COLO829 (cell line): Measurements from ENCODE around the gene SOCS4.
"Not testable (repeated sequence)": the region's sequence is repeated elsewhere in the genome, so short reads cannot be mapped to it uniquely, and the experiment has no call there.

Experiments used
- DNase-seq: peaks from one replicate; pipeline ENCODE4 v3.0.0; 2012; ENCODE audit warnings: low spot score

SOCS4 gene

GRCh38 chr14:55052269-55052930 lies 25.4 kb downstream of the SOCS4 start:
- peak; percentile 11 for DNase-seq

- no peak for DNase-seq
These were observed 26.0 kb downstream of the SOCS4 start for GRCh38 chr14:55053018-55053417.

DNA sequence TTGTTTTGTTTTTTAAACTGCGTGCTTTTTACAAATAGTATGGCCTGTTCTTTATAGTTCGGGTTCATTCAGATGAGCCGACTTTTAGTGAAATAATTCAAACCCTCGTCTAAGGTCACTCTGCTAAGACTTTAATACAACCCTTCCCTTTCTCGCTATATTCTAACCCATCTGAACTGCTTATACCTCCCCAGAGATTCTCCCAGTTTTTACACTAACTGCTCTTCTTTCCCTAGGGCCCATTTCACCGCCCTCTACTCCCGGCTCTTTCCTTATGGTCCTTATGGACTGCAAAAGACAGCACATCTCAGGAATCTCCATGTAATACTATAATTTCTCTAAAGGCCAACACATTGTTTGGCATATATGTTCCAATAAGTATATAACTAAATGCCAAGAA lies 26.5 kb downstream of the SOCS4 start:
- no peak for DNase-seq

DNA sequence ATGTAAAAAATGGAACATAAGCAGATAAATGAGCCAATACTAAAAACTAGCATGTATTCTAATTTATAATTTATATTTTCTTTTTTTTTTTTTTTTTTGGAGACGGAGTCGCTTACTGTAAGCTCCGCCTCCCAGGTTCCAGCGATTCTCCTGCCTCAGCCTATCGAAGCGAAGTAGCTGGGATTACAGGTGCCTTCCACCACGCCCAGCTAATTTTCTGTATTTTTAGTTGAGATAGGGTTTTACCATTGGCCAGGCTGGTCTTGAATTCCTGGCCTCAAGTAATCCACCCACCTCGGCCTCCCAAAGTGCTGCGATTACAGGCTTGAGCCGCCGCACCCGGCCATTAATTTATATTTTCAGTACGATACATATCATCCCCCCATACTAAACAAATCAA lies 27.1 kb downstream of the SOCS4 start:
- no peak for DNase-seq

GRCh38 chr14:55057919-55058318 lies 30.9 kb downstream of the SOCS4 start:
- no peak for DNase-seq

DNA sequence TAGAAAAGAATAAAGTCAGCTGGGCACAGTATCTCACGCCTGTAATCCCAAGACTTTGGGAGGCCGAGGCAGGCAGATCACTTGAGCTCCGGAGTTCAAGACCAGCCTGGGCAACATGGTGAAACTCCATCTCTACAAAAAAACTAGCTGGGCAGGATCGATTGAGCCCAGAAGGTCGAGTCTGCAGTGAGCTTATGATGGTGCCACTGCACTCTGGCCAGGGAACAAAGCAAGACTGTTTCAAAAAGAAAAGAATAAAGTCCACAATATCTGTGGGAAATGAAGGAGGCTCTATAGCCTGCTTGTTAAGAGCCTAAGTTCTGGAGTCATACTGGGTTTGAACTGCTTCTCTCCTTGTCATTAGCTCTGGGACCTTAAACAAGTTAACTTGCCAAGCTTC lies 32.3 kb downstream of the SOCS4 start:
- no peak for DNase-seq

DNA sequence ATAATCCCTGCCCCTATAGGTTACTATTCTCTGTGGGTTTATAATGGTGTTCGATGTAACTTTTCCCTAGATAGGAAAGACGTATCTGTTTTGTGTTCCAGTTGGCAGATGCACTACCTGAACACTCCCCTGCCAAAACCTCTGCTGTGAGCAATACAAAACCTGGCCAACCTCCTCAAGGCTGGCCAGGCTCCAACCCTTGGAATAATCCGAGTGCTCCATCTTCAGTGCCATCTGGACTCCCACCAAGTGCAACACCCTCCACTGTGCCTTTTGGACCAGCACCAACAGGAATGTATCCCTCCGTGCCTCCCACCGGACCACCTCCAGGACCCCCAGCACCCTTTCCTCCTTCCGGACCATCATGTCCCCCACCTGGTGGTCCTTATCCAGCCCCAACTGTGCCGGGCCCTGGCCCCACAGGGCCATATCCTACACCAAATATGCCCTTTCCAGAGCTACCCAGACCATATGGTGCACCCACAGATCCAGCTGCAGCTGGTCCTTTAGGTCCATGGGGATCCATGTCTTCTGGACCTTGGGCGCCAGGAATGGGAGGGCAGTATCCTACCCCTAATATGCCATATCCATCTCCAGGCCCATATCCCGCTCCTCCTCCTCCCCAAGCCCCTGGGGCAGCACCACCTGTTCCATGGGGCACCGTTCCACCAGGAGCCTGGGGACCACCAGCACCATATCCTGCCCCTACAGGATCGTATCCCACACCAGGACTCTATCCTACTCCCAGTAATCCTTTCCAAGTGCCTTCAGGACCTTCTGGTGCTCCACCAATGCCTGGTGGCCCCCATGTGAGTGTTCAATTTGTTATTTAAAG lies 35.7 kb downstream of the SOCS4 start:
- DNase-seq: no peak

- not testable (repeated sequence) for DNase-seq
These were observed 37.9 kb downstream of the SOCS4 start for GRCh38 chr14:55064896-55065295.

- no peak for DNase-seq
These were observed 38.4 kb downstream of the SOCS4 start for GRCh38 chr14:55065411-55065810.

GRCh38 chr14:55066223-55066622 lies 39.2 kb downstream of the SOCS4 start:
- no peak for DNase-seq

DNA sequence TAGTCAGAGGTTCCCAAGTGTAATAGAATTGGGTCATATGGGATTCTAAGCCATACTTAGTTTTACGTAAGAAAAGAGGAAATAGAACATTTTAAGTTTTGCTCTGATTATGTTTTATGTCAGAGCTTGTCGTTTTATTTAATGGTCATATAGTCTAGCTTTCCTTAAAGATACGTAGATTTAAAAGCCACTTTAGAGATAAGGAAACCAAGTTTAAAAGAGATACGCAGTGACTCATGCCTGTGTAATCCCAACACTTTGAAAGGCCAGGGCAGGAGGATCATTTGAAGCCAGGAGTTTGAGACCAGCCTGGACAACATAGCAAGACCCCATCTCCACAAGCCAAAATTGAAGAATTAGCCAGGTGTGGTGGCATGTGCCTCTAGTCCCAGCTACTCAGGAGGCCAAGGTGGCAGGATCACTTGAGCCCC lies 44.0 kb downstream of the SOCS4 start:
- no peak for DNase-seq

GRCh38 chr14:55071870-55072640 lies 45.0 kb downstream of the SOCS4 start:
- DNase-seq: no peak

- no peak for DNase-seq
These were observed 46.8 kb downstream of the SOCS4 start for GRCh38 chr14:55073856-55074255.

DNA sequence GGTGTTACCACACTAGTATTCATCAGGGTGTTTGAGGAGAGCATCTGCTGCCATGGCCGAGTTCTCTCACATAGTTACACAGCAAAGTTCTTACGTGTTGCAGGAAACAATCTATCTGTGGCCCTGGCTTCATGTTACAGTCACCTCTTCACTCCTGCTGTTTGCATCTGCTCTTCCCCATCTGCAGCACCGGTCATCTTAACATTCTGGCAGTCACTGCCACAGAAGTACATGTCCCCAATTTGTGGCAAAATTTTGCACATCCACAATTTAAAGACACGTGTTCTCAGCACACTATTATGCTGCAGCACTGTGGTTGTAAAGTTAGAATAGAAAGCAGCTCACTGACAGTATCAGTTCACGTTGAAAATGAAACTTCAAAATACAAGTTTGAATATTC lies 47.6 kb downstream of the SOCS4 start:
- DNase-seq: no peak

DNA sequence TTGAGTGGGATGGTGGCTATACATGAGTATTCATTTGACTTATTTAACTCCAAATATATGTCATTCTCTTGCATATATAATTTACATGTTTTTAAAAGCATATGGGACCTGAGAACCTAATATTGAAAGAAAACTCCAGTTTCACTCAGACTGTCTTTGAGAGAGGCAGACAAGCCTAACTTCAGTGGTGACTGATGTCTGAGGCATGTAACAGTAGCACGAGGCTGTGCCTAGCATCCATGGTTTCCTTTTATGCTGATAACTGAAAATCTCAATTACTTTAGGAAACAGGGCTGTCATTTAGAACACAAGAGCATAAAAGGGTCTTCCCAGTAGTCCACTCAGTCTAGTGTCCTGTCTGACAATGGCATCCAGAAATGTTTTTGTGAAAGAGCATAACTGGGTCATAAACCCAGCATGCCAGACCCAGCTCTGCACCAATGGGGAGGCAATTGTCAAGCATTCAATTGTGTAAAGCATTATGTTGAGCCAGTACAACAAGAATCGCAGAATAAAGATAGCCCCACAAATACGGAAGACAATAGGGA lies 48.7 kb downstream of the SOCS4 start:
- DNase-seq: no peak

- no peak for DNase-seq
These were observed 50.4 kb downstream of the SOCS4 start for GRCh38 chr14:55077170-55078151.

DNA sequence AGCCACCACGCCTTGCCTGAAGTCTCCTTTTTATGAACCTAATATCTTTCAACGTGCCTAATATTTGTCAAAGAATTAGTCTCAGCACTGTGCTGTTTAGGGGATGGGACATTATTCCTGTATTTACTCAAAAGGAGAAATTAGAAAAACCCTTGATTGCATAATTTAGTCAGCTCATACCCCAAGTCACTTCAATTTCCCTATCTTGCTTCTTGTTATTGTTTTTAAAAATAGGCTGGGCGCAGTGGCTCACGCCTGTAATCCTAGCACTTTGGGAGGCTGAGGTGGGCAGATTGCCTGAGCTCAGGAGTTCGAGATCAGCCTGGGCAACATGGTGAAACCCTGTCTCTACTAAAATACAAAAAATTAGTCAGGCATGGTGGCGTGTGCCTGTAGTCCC lies 52.9 kb downstream of the SOCS4 start:
- not testable (repeated sequence) for DNase-seq

GRCh38 chr14:55084401-55085059 lies 57.5 kb downstream of the SOCS4 start:
- no peak for DNase-seq

GRCh38 chr14:55085060-55085660 lies 58.1 kb downstream of the SOCS4 start:
- DNase-seq: no peak

- DNase-seq: no peak
These were observed 59.9 kb downstream of the SOCS4 start for GRCh38 chr14:55086938-55087337.
